GM12878 (cell line): ENCODE results near the gene MGAT3. TPM values are rescaled to one million over a fixed set of nuclear protein-coding genes. Genes with fewer than 3 reads are reported as not detected.
A peak's percentile ranks its signal among the peaks of the same experiment; 100 is the strongest.

Experiments used
- ATAC-seq: fragments of 200-7000 bp; cut with Tn5 transposase; 3 replicates; pipeline ENCODE4 v1.9.1; 2020; ENCODE audit warnings: mild to moderate bottlenecking, moderate library complexity
- BruUV-seq: library from RNA; stranded (reverse); fragments of 400-500 nt; replicated peaks from 2 replicates; lab custom pipeline; 2021; lab: Mats Ljungman, UMichigan
- CTCF ChIA-PET: fragments of 300-600 bp; sonication (Branson Sonifier 250); formaldehyde crosslinking; extraction: SDS; loops from one replicate; lab custom pipeline; 2021; ENCODE audit warnings: inconsistent platforms; lab: Yijun Ruan, JAX
- POLR2A ChIA-PET: fragments of 350-600 bp; formaldehyde crosslinking; extraction: SDS; loops from one replicate; lab custom pipeline; 2021; ENCODE audit warnings: inconsistent platforms; lab: Charles Lee
- RAD21 ChIA-PET: fragments of 300-600 bp; sonication (Branson Sonifier 250); formaldehyde crosslinking; loops from one replicate; lab custom pipeline; 2023; ENCODE audit warnings: antibody characterized with exemption; ENCODE audit not compliant: unreplicated experiment; lab: Charles Lee
- SMC1A ChIA-PET: fragments of 300-600 bp; sonication (Branson Sonifier 250); formaldehyde crosslinking; loops from one replicate; lab custom pipeline; 2023; ENCODE audit not compliant: unreplicated experiment, uncharacterized antibody; lab: Charles Lee
- DNase-seq: peaks from one replicate; pipeline ENCODE4 v3.0.0-alpha.2; 2011; ENCODE audit warnings: low read depth, low spot score
- FAIRE-seq: peaks from 3 replicates; lab custom pipeline; 2011; peaks lifted over from hg19 to GRCh38; lab: Jason Lieb, UNC
- H2AFZ ChIP-seq: 2 replicates; pipeline ENCODE4 v1.6.0; 2011; ENCODE audit warnings: low read depth, low read length, control low read depth; ENCODE audit not compliant: control insufficient read depth
- H3K27ac ChIP-seq: 2 replicates; pipeline ENCODE4 v1.5.1; 2011; ENCODE audit warnings: control low read depth; ENCODE audit not compliant: control insufficient read depth, insufficient read depth
- H3K27me3 ChIP-seq, 2 experiments: replicated peaks in 1 of 2; 2 replicates each; pipeline versions ENCODE4 v1.6.0 to v1.6.1; 2011; ENCODE audit warnings: low read length in 1 of 2; ENCODE audit not compliant: control insufficient read depth in 2 of 2, insufficient read depth in 2 of 2
- H3K36me3 ChIP-seq, 2 experiments: 2 replicates each; pipeline ENCODE4 v1.5.1; 2011; ENCODE audit warnings: low read length in 1 of 2; ENCODE audit not compliant: control insufficient read depth in 2 of 2, insufficient read depth in 2 of 2
- H3K4me1 ChIP-seq: 2 replicates; pipeline ENCODE4 v1.6.1; 2011; ENCODE audit warnings: mild to moderate bottlenecking, low read length, moderate library complexity, mixed read lengths; ENCODE audit not compliant: control insufficient read depth, insufficient read depth
- H3K4me2 ChIP-seq: 2 replicates; pipeline ENCODE4 v1.6.0; 2011; ENCODE audit warnings: control low read depth; ENCODE audit not compliant: control insufficient read depth, insufficient read depth
- H3K4me3 ChIP-seq: fragments of 200-600 bp; sonication (generic); 2 replicates; pipeline ENCODE4 v1.5.1; 2016
- H3K79me2 ChIP-seq: 2 replicates; pipeline ENCODE4 v1.6.0; 2011; ENCODE audit warnings: low read length; ENCODE audit not compliant: control insufficient read depth, insufficient read depth
- H3K9ac ChIP-seq: 2 replicates; pipeline ENCODE4 v1.8.0; 2011; ENCODE audit warnings: low read length, control low read depth, mixed read lengths; ENCODE audit not compliant: control insufficient read depth, insufficient read depth
- H3K9me3 ChIP-seq: replicated peaks from 3 replicates; pipeline ENCODE4 v1.5.1; 2011; ENCODE audit warnings: mild to moderate bottlenecking, low read length; ENCODE audit not compliant: control insufficient read depth, insufficient read depth
- H4K20me1 ChIP-seq: 2 replicates; pipeline ENCODE4 v1.6.0; 2011; ENCODE audit not compliant: control insufficient read depth, insufficient read depth
- ATF7 ChIP-seq: fragments of 450-650 bp; IDR thresholded peaks from 2 replicates; pipeline ENCODE4 v1.6.1; 2016; ENCODE audit warnings: low read depth, mild to moderate bottlenecking
- DPF2 ChIP-seq: fragments of 450-650 bp; IDR thresholded peaks from 2 replicates; pipeline ENCODE4 v1.6.1; 2017; ENCODE audit warnings: mild to moderate bottlenecking
- EGR1 ChIP-seq, 2 experiments: IDR thresholded peaks; 1 replicate in 1 of 2; 2 replicates in 1 of 2; pipeline ENCODE4 v1.6.1; 2011 to 2012; ENCODE audit warnings: low read depth in 2 of 2, low read length in 2 of 2, borderline replicate concordance in 1 of 2, mild to moderate bottlenecking in 1 of 2, moderate library complexity in 1 of 2
- EZH2 ChIP-seq: IDR thresholded peaks from 2 replicates; pipeline ENCODE4 v1.6.1; 2012; ENCODE audit warnings: low read depth, mild to moderate bottlenecking, control low read depth, inconsistent platforms, low read length, borderline replicate concordance; ENCODE audit not compliant: control insufficient read depth
- FOS ChIP-seq: IDR thresholded peaks from 3 replicates; pipeline ENCODE4 v1.6.1; 2011; ENCODE audit warnings: borderline replicate concordance; ENCODE audit not compliant: insufficient read length; ENCODE audit errors: extremely low read depth
- HDAC6 ChIP-seq: fragments of 200-600 bp; sonication (generic); IDR thresholded peaks from one replicate; pipeline ENCODE4 v1.8.0; 2017; ENCODE audit warnings: antibody characterized with exemption; ENCODE audit not compliant: unreplicated experiment
- IRF3 ChIP-seq: fragments of 450-650 bp; IDR thresholded peaks from 2 replicates; pipeline ENCODE4 v1.6.1; 2014; ENCODE audit warnings: mild to moderate bottlenecking
- LARP7 ChIP-seq: fragments of 450-650 bp; IDR thresholded peaks from 2 replicates; pipeline ENCODE4 v1.6.1; 2017; ENCODE audit warnings: mild to moderate bottlenecking
- MTA3 ChIP-seq: IDR thresholded peaks from 2 replicates; pipeline ENCODE4 v1.6.1; 2012; ENCODE audit warnings: low read length, inconsistent platforms, borderline replicate concordance
- PML ChIP-seq: IDR thresholded peaks from 2 replicates; pipeline ENCODE4 v1.6.1; 2012; ENCODE audit warnings: low read length, inconsistent platforms
- POLR2A ChIP-seq: IDR thresholded peaks from 2 replicates; pipeline ENCODE4 v1.6.1; 2011; ENCODE audit warnings: low read depth, mild to moderate bottlenecking, low read length
- POLR2AphosphoS2 ChIP-seq: IDR thresholded peaks from 2 replicates; pipeline ENCODE4 v1.6.1; 2011; ENCODE audit warnings: low read depth, mild to moderate bottlenecking, low read length, improper control_type of control experiment, moderate library complexity
- RB1 ChIP-seq: fragments of 450-650 bp; formaldehyde crosslinking; IDR thresholded peaks from 2 replicates; pipeline ENCODE4 v1.6.1; 2017; ENCODE audit warnings: mild to moderate bottlenecking, borderline replicate concordance
- RFX5 ChIP-seq: IDR thresholded peaks from 2 replicates; pipeline ENCODE4 v1.6.1; 2011; ENCODE audit warnings: low read depth, low read length, improper control_type of control experiment
- WRNIP1 ChIP-seq: IDR thresholded peaks from 2 replicates; pipeline ENCODE4 v1.6.1; 2011; ENCODE audit warnings: low read depth, low read length, improper control_type of control experiment, borderline replicate concordance
- YY1 ChIP-seq: IDR thresholded peaks from 2 replicates; pipeline ENCODE4 v1.6.1; 2011; ENCODE audit warnings: low read depth, mild to moderate bottlenecking, low read length
- WGBS: methylation state at CpG from one replicate; pipeline ENCODE4 v1.1.6; 2016; ENCODE audit warnings: low lambda C conversion rate; ENCODE audit not compliant: insufficient replicate concordance, insufficient coverage; ENCODE audit errors: missing lambda C conversion rate; 5-methylcytosine and 5-hydroxymethylcytosine counted together
- in situ Hi-C: fragments of 300-500 bp; cut with MboI; formaldehyde crosslinking; loops from 9 replicates; pipeline ENCODE4 v1.14.3; 2018; ENCODE audit warnings: mixed read lengths
- intact Hi-C: fragments of 100-400 bp; cut with micrococcal nuclease; formaldehyde crosslinking; loops from one replicate; pipeline ENCODE4 v1.14.2; 2022; ENCODE audit not compliant: unreplicated experiment
- polyA plus RNA-seq, 11 experiments: library from polyadenylated mRNA; depleted of rRNA in 4 of 11; unstranded in 6 of 11; stranded (reverse) in 5 of 11; fragments of >200 nt; fragmentation: Nextera tagmentation in 4 of 11; fragmentation: Illumina TruSeq in 1 of 11; extraction: Ambion mirVana in 4 of 11; extraction: Trizol in 1 of 11; gene quantifications; 1 replicate in 1 of 11; 2 replicates in 10 of 11; pipeline versions ENCODE4 v1.2.1 to v1.2.3, GENCODE V29; 2011 to 2016; ENCODE audit warnings: inconsistent platforms in 2 of 11, missing spikeins in 2 of 11, low read depth in 1 of 11
- total RNA-seq, 4 experiments: library from RNA; depleted of rRNA in 3 of 4; stranded (reverse); fragments of >200 nt in 3 of 4; fragmentation: Illumina TruSeq in 1 of 4; extraction: Trizol in 1 of 4; gene quantifications; 2 replicates each; pipeline versions ENCODE4 v1.2.1 to v1.2.3, GENCODE V29; 2013 to 2021
- TF ChIP-seq, protein P1 (sequence below): fragments of 450-650 bp; IDR thresholded peaks from 2 replicates; pipeline ENCODE4 v1.6.1; 2016; ENCODE audit warnings: mild to moderate bottlenecking, moderate library complexity, borderline replicate concordance
- TF ChIP-seq, protein P2 (sequence below): fragments of 450-650 bp; IDR thresholded peaks from 2 replicates; pipeline ENCODE4 v1.6.1; 2017; ENCODE audit warnings: low read depth, mild to moderate bottlenecking, moderate library complexity

The MGAT3 gene
- total and polyA plus RNA-seq, 10 of the 15 experiments (the other 5 are each of a cell fraction or from before 2014, with no cell fraction given) = 0.32 to 40.2 (median 11.9) TPM

- Histone ChIP-seq H3K79me2 (peaks cover 44% of the 10 kb centered on the region), H3K9me3 (no peaks in the 10 kb centered on the region), H3K4me2 (peak overlapping the region; percentile 32), H2AFZ (peak overlapping the region; percentile 92), H3K27ac (no peak overlapping the region), H3K36me3 (peaks cover 13 to 22% of the 10 kb centered on the region in 2 experiments), H3K4me1 (0 out of 2 replicates have a peak, but pooled peaks cover 5% of the 10 kb centered on the region), H3K4me3 (peak overlapping the region; percentile 95; the same call in 1 of the 2 replicates), H3K27me3 (no peaks in the 10 kb centered on the region), H3K9ac (no peak overlapping the region; the same call in 1 of the 2 replicates), H4K20me1 (no peaks in the 10 kb centered on the region)
- ATAC-seq = no peak; the same call in 2 of the 3 replicates
- no peak for DNase-seq
- no peak for FAIRE-seq
- 35% methylated on average over 13 of the region's 13 CpGs for WGBS
- ChIA-PET SMC1A (interaction anchor here (0.9 to 1.9 kb wide), 9 partner anchors 8 to 102 kb away, joined by 3 to 9 read pairs (median 5); partner anchors contain the start of genes ATF4 and TAB1), CTCF (interaction anchor here (0.6 to 15.7 kb wide), 14 partner anchors 9 to 535 kb away, joined by 3 to 372 read pairs (median 6); partner anchors contain the start of genes ATF4, RPS19BP1 and TAB1), POLR2A (interaction anchor here (0.6 to 2.0 kb wide), 16 partner anchors 14 to 744 kb away, joined by 3 to 9 read pairs (median 4); partner anchors contain the start of gene ATF4), RAD21 (interaction anchor here (0.6 to 2.8 kb wide), 14 partner anchors 8 to 535 kb away, joined by 3 to 22 read pairs (median 4); partner anchors contain the start of genes ATF4 and TAB1)
- in situ Hi-C loops = loop anchor here (25.0 kb wide), 1 partner anchor 339 kb away; the partner anchor contains the start of gene CBX7
- intact Hi-C loops = loop anchor here (2.0 kb wide), 2 partner anchors 19 to 31 kb away; partner anchors contain the start of genes ATF4 and RPS19BP1
- no TSS peak for BruUV-seq
- TF ChIP-seq EGR1 (IDR thresholded peaks at IDR 0.05; ENCODE audit: borderline replicate concordance in 1 of 2, low read depth in 2 of 2, low read length in 2 of 2) = no peak
- TF ChIP-seq, protein P1, sequence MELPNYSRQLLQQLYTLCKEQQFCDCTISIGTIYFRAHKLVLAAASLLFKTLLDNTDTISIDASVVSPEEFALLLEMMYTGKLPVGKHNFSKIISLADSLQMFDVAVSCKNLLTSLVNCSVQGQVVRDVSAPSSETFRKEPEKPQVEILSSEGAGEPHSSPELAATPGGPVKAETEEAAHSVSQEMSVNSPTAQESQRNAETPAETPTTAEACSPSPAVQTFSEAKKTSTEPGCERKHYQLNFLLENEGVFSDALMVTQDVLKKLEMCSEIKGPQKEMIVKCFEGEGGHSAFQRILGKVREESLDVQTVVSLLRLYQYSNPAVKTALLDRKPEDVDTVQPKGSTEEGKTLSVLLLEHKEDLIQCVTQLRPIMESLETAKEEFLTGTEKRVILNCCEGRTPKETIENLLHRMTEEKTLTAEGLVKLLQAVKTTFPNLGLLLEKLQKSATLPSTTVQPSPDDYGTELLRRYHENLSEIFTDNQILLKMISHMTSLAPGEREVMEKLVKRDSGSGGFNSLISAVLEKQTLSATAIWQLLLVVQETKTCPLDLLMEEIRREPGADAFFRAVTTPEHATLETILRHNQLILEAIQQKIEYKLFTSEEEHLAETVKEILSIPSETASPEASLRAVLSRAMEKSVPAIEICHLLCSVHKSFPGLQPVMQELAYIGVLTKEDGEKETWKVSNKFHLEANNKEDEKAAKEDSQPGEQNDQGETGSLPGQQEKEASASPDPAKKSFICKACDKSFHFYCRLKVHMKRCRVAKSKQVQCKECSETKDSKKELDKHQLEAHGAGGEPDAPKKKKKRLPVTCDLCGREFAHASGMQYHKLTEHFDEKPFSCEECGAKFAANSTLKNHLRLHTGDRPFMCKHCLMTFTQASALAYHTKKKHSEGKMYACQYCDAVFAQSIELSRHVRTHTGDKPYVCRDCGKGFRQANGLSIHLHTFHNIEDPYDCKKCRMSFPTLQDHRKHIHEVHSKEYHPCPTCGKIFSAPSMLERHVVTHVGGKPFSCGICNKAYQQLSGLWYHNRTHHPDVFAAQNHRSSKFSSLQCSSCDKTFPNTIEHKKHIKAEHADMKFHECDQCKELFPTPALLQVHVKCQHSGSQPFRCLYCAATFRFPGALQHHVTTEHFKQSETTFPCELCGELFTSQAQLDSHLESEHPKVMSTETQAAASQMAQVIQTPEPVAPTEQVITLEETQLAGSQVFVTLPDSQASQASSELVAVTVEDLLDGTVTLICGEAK = no peak
- no peak for TF ChIP-seq FOS
- TF ChIP-seq DPF2 = 0 out of 2 replicates have a peak, but pooled peaks have one; percentile 9
- no peak for TF ChIP-seq POLR2AphosphoS2
- no peak for TF ChIP-seq YY1
- no peak for TF ChIP-seq RFX5
- TF ChIP-seq RB1 = no peak
- TF ChIP-seq, protein P2, sequence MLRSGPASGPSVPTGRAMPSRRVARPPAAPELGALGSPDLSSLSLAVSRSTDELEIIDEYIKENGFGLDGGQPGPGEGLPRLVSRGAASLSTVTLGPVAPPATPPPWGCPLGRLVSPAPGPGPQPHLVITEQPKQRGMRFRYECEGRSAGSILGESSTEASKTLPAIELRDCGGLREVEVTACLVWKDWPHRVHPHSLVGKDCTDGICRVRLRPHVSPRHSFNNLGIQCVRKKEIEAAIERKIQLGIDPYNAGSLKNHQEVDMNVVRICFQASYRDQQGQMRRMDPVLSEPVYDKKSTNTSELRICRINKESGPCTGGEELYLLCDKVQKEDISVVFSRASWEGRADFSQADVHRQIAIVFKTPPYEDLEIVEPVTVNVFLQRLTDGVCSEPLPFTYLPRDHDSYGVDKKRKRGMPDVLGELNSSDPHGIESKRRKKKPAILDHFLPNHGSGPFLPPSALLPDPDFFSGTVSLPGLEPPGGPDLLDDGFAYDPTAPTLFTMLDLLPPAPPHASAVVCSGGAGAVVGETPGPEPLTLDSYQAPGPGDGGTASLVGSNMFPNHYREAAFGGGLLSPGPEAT = no peak
- 0 out of 2 replicates have a peak, but pooled peaks have one; percentile 46 for TF ChIP-seq ATF7
- no peak for TF ChIP-seq MTA3
- TF ChIP-seq PML = no peak
- TF ChIP-seq WRNIP1 = no peak
- TF ChIP-seq HDAC6 = no peak
- no peak for TF ChIP-seq POLR2A
- no peak for TF ChIP-seq EZH2
- peak; percentile 15; the same call in 1 of the 2 replicates for TF ChIP-seq LARP7
- TF ChIP-seq IRF3 = no peak
These were observed 44.9 kb downstream of the MGAT3 start for GRCh38 chr22:39501644-39502108.
